ENCODE measurements around the gene ZBTB18.
"Not testable (repeated sequence)": the region's sequence is repeated elsewhere in the genome, so short reads cannot be mapped to it uniquely, and the experiment has no call there.

ZBTB18 gene

DNA sequence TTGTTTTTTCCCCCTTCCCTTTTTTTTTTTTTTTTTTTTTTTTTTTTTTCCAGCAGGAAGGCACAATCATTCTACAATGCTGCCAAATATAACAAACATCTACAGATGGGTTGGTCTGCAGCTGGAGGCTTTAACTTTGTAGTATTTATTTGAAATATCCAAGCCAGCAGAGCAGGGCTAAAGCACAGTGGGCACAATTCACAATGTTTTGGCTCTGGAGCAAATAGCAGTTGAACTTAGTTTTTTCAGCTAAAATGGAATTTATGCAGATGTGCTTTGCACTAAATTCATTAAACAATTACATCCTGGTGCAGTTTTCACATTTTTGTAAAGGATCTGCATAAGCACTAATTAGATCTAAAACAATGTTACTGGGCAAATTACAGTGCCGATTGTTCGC, 39.8 kb upstream of the ZBTB18 start:
- no peak for DNase-seq (ENCODE audit: extremely low read depth, low read depth)
- TF ChIP-seq CTCF (IDR thresholded peaks at IDR 0.05; ENCODE audit: low read depth, low read length, missing control alignments), result no peak
- no peak overlapping the region for H3K4me3 ChIP-seq (replicated peaks; ENCODE audit: low read depth, low read length)

- no peak overlapping the region for H3K4me3 ChIP-seq (replicated peaks; ENCODE audit: low read depth, low read length)
- DNase-seq (ENCODE audit: extremely low read depth, low read depth), result no peak
- no peak for TF ChIP-seq CTCF (IDR thresholded peaks at IDR 0.05; ENCODE audit: low read depth, low read length, missing control alignments)
Observed at GRCh38 chr1:244011786-244012185, 39.3 kb upstream of the ZBTB18 start.

DNA sequence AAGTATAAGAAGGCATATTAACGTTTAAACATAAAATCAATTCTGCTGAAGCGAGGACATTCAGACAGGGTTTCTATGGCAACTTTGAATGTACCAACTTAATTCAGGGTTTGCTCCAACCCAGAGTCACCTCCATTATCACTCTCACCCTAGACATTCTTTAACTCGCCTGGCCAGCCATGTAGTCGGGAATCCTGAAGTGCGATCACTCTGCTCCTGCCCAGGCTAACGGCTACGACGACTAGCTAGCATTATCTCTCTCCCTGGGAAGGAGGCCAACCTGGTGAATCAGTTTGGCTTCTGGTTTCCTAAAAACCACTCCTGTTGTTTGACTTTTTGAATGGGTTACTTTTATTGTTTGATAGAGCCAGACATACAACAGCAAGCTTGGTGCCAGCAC, 38.9 kb upstream of the ZBTB18 start:
- TF ChIP-seq CTCF (IDR thresholded peaks at IDR 0.05; ENCODE audit: low read depth, low read length, missing control alignments), result no peak
- no peak overlapping the region for H3K4me3 ChIP-seq (replicated peaks; ENCODE audit: low read depth, low read length)
- DNase-seq (ENCODE audit: extremely low read depth, low read depth), result no peak

DNA sequence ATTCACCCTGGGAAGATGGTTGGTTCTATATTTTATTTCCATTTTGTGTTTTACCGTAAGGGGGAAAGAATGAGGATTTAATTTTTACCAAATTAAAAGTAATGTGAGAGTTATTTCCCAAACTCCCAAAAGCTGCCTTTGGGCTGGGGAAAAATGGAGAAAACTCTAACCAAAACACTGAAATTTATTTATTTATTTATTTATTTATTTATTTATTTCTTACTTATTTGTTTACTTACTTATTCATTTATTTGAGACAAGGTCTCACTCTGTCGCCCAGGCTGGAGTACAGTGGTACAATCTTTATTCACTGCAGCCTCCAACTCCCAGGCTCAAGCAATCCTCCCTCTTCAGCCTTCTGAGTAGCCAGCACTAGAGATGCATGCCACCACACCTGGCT, 38.0 kb upstream of the ZBTB18 start:
- DNase-seq (ENCODE audit: extremely low read depth, low read depth), result no peak
- H3K4me3 ChIP-seq (replicated peaks; ENCODE audit: low read depth, low read length), result no peak overlapping the region
- no peak for TF ChIP-seq CTCF (IDR thresholded peaks at IDR 0.05; ENCODE audit: low read depth, low read length, missing control alignments)

DNA sequence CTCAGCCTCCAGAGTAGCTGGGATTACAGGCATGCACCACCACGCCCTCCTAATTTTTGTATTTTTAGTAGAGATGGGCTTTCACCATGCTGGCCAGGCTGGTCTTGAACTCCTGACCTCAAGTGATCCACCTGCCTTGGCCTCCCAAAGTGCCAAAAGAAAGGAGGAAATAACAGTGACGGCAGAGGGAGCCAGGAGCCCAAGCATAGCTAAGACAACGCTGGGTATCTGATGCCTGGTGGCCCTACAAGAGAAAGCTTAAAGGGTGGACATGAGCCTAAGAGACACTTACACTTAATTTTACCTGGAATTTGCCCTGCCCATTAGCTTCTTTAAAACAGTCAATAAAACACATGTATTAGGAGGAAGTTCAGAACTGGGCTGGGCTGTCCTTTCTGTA, 36.2 kb upstream of the ZBTB18 start:
- not testable (repeated sequence) for DNase-seq (ENCODE audit: extremely low read depth, low read depth); H3K4me3 ChIP-seq (replicated peaks; ENCODE audit: low read depth, low read length)

DNA sequence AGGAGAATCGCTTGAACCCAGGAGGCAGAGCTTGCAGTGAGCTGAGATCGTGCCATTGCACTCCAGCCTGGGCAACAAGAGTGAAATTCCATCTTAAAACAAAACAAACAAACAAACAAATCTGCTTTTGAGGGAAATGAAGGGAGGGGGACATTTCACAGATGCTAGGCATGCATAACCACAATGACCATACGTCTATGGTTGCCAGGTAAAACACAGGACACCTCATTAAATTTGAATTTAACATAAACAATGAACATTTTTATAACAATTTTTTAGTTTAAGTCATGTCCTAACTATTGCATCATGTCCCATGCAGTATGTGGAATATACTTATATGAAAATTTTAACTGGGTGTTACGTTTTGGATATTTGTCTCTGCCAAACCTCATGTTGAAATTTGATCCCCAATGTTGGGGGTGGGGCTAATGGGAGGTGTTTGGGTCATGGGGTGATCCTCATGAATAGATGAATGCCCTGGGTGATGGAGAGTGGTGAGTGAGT, 31.0 kb upstream of the ZBTB18 start:
- no peak for TF ChIP-seq CTCF (IDR thresholded peaks at IDR 0.05; ENCODE audit: low read depth, low read length, missing control alignments)
- no peak overlapping the region for H3K4me3 ChIP-seq (replicated peaks; ENCODE audit: low read depth, low read length)
- no peak for DNase-seq (ENCODE audit: extremely low read depth, low read depth)

DNA sequence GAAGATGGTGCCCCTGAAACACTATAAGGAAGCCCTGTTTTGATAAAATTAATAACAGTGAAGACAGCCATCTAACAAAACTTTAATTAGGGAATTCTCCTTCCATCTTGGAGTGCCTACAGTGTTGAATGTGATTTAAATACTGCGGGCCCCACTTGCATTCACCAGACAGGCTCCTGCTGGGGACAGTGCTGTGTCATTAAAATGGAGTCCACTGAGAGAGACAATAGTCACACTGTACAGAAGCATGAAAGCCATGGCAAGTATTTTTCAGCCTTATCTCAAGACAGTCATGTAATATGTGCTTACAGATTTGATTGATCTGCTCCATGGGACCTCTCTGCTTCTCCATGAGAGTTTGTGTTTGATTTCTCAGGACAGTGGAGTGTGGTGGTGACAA, 29.7 kb upstream of the ZBTB18 start:
- DNase-seq (ENCODE audit: extremely low read depth, low read depth), result no peak
- no peak for TF ChIP-seq CTCF (IDR thresholded peaks at IDR 0.05; ENCODE audit: low read depth, low read length, missing control alignments)
- no peak overlapping the region for H3K4me3 ChIP-seq (replicated peaks; ENCODE audit: low read depth, low read length)

Data from HFF-Myc (cell line).